GM12878 (cell line): ENCODE results near the gene GPC6. TPM values are rescaled to one million over a fixed set of nuclear protein-coding genes. Genes with fewer than 3 reads are reported as not detected.

Experiments used
- ATAC-seq: fragments of 200-7000 bp; cut with Tn5 transposase; 3 replicates; pipeline ENCODE4 v1.9.1; 2020; ENCODE audit warnings: mild to moderate bottlenecking, moderate library complexity
- BruUV-seq: library from RNA; stranded (reverse); fragments of 400-500 nt; replicated peaks from 2 replicates; lab custom pipeline; 2021; lab: Mats Ljungman, UMichigan
- CTCF ChIA-PET: fragments of 300-600 bp; sonication (Branson Sonifier 250); formaldehyde crosslinking; extraction: SDS; loops from one replicate; lab custom pipeline; 2021; ENCODE audit warnings: inconsistent platforms; lab: Yijun Ruan, JAX
- POLR2A ChIA-PET: fragments of 350-600 bp; formaldehyde crosslinking; extraction: SDS; loops from one replicate; lab custom pipeline; 2021; ENCODE audit warnings: inconsistent platforms; lab: Charles Lee
- RAD21 ChIA-PET: fragments of 300-600 bp; sonication (Branson Sonifier 250); formaldehyde crosslinking; loops from one replicate; lab custom pipeline; 2023; ENCODE audit warnings: antibody characterized with exemption; ENCODE audit not compliant: unreplicated experiment; lab: Charles Lee
- SMC1A ChIA-PET: fragments of 300-600 bp; sonication (Branson Sonifier 250); formaldehyde crosslinking; loops from one replicate; lab custom pipeline; 2023; ENCODE audit not compliant: unreplicated experiment, uncharacterized antibody; lab: Charles Lee
- DNase-seq: peaks from one replicate; pipeline ENCODE4 v3.0.0-alpha.2; 2011; ENCODE audit warnings: low read depth, low spot score
- FAIRE-seq: peaks from 3 replicates; lab custom pipeline; 2011; peaks lifted over from hg19 to GRCh38; lab: Jason Lieb, UNC
- H2AFZ ChIP-seq: 2 replicates; pipeline ENCODE4 v1.6.0; 2011; ENCODE audit warnings: low read depth, low read length, control low read depth; ENCODE audit not compliant: control insufficient read depth
- H3K27ac ChIP-seq: 2 replicates; pipeline ENCODE4 v1.5.1; 2011; ENCODE audit warnings: control low read depth; ENCODE audit not compliant: control insufficient read depth, insufficient read depth
- H3K27me3 ChIP-seq, 2 experiments: replicated peaks in 1 of 2; 2 replicates each; pipeline versions ENCODE4 v1.6.0 to v1.6.1; 2011; ENCODE audit warnings: low read length in 1 of 2; ENCODE audit not compliant: control insufficient read depth in 2 of 2, insufficient read depth in 2 of 2
- H3K36me3 ChIP-seq, 2 experiments: 2 replicates each; pipeline ENCODE4 v1.5.1; 2011; ENCODE audit warnings: low read length in 1 of 2; ENCODE audit not compliant: control insufficient read depth in 2 of 2, insufficient read depth in 2 of 2
- H3K4me1 ChIP-seq: 2 replicates; pipeline ENCODE4 v1.6.1; 2011; ENCODE audit warnings: mild to moderate bottlenecking, low read length, moderate library complexity, mixed read lengths; ENCODE audit not compliant: control insufficient read depth, insufficient read depth
- H3K4me2 ChIP-seq: 2 replicates; pipeline ENCODE4 v1.6.0; 2011; ENCODE audit warnings: control low read depth; ENCODE audit not compliant: control insufficient read depth, insufficient read depth
- H3K4me3 ChIP-seq: fragments of 200-600 bp; sonication (generic); 2 replicates; pipeline ENCODE4 v1.5.1; 2016
- H3K79me2 ChIP-seq: 2 replicates; pipeline ENCODE4 v1.6.0; 2011; ENCODE audit warnings: low read length; ENCODE audit not compliant: control insufficient read depth, insufficient read depth
- H3K9ac ChIP-seq: 2 replicates; pipeline ENCODE4 v1.8.0; 2011; ENCODE audit warnings: low read length, control low read depth, mixed read lengths; ENCODE audit not compliant: control insufficient read depth, insufficient read depth
- H3K9me3 ChIP-seq: replicated peaks from 3 replicates; pipeline ENCODE4 v1.5.1; 2011; ENCODE audit warnings: mild to moderate bottlenecking, low read length; ENCODE audit not compliant: control insufficient read depth, insufficient read depth
- H4K20me1 ChIP-seq: 2 replicates; pipeline ENCODE4 v1.6.0; 2011; ENCODE audit not compliant: control insufficient read depth, insufficient read depth
- KAT2A ChIP-seq: conservative IDR thresholded peaks from 2 replicates; pipeline ENCODE4 v1.6.1; 2011; ENCODE audit warnings: low read depth, low read length; ENCODE audit not compliant: control insufficient read depth
- MEF2B ChIP-seq: fragments of 450-650 bp; IDR thresholded peaks from 2 replicates; pipeline ENCODE4 v1.6.1; 2018; ENCODE audit warnings: mild to moderate bottlenecking, moderate library complexity; ENCODE audit not compliant: partially characterized antibody, poor library complexity, severe bottlenecking
- RAD51 ChIP-seq: fragments of 450-650 bp; IDR thresholded peaks from 2 replicates; pipeline ENCODE4 v1.6.1; 2016; ENCODE audit warnings: moderate library complexity, mild to moderate bottlenecking, inconsistent platforms
- TARDBP ChIP-seq: IDR thresholded peaks from 2 replicates; pipeline ENCODE4 v1.6.1; 2016; ENCODE audit warnings: borderline replicate concordance
- ZNF217 ChIP-seq: fragments of 450-650 bp; IDR thresholded peaks from 2 replicates; pipeline ENCODE4 v1.6.1; 2017; ENCODE audit warnings: antibody characterized with exemption, mild to moderate bottlenecking
- WGBS: methylation state at CpG from one replicate; pipeline ENCODE4 v1.1.6; 2016; ENCODE audit warnings: low lambda C conversion rate; ENCODE audit not compliant: insufficient replicate concordance, insufficient coverage; ENCODE audit errors: missing lambda C conversion rate; 5-methylcytosine and 5-hydroxymethylcytosine counted together
- in situ Hi-C: fragments of 300-500 bp; cut with MboI; formaldehyde crosslinking; loops from 9 replicates; pipeline ENCODE4 v1.14.3; 2018; ENCODE audit warnings: mixed read lengths
- intact Hi-C: fragments of 100-400 bp; cut with micrococcal nuclease; formaldehyde crosslinking; loops from one replicate; pipeline ENCODE4 v1.14.2; 2022; ENCODE audit not compliant: unreplicated experiment
- polyA plus RNA-seq, 11 experiments: library from polyadenylated mRNA; depleted of rRNA in 4 of 11; unstranded in 6 of 11; stranded (reverse) in 5 of 11; fragments of >200 nt; fragmentation: Nextera tagmentation in 4 of 11; fragmentation: Illumina TruSeq in 1 of 11; extraction: Ambion mirVana in 4 of 11; extraction: Trizol in 1 of 11; gene quantifications; 1 replicate in 1 of 11; 2 replicates in 10 of 11; pipeline versions ENCODE4 v1.2.1 to v1.2.3, GENCODE V29; 2011 to 2016; ENCODE audit warnings: inconsistent platforms in 2 of 11, missing spikeins in 2 of 11, low read depth in 1 of 11
- total RNA-seq, 4 experiments: library from RNA; depleted of rRNA in 3 of 4; stranded (reverse); fragments of >200 nt in 3 of 4; fragmentation: Illumina TruSeq in 1 of 4; extraction: Trizol in 1 of 4; gene quantifications; 2 replicates each; pipeline versions ENCODE4 v1.2.1 to v1.2.3, GENCODE V29; 2013 to 2021
- TF ChIP-seq, protein P1 (sequence below): IDR thresholded peaks from 2 replicates; pipeline ENCODE4 v1.6.1; 2011; ENCODE audit warnings: borderline replicate concordance, low read depth, mild to moderate bottlenecking, moderate library complexity, low read length; ENCODE audit not compliant: insufficient read depth, poor library complexity, severe bottlenecking
- TF ChIP-seq, protein P2 (sequence below): IDR thresholded peaks from 2 replicates; pipeline ENCODE4 v1.6.1; 2012; ENCODE audit warnings: mild to moderate bottlenecking, low read depth, low read length
- TF ChIP-seq, protein P3 (sequence below): IDR thresholded peaks from 2 replicates; pipeline ENCODE4 v1.6.1; 2012; ENCODE audit warnings: low read length, inconsistent platforms
- TF ChIP-seq, protein P4 (sequence below): fragments of 450-650 bp; IDR thresholded peaks from 2 replicates; pipeline ENCODE4 v1.6.1; 2018; ENCODE audit warnings: borderline replicate concordance, mild to moderate bottlenecking; ENCODE audit not compliant: partially characterized antibody
- TF ChIP-seq, protein P5 (sequence below): fragments of 450-650 bp; IDR thresholded peaks from 2 replicates; pipeline ENCODE4 v1.6.1; 2016; ENCODE audit warnings: mild to moderate bottlenecking, moderate library complexity, borderline replicate concordance

GPC6 gene
- total and polyA plus RNA-seq, 10 of the 15 experiments (the other 5 are each of a cell fraction or from before 2014, with no cell fraction given), result 0.03 to 0.04 (median 0.03) TPM; not detected in 7

DNA sequence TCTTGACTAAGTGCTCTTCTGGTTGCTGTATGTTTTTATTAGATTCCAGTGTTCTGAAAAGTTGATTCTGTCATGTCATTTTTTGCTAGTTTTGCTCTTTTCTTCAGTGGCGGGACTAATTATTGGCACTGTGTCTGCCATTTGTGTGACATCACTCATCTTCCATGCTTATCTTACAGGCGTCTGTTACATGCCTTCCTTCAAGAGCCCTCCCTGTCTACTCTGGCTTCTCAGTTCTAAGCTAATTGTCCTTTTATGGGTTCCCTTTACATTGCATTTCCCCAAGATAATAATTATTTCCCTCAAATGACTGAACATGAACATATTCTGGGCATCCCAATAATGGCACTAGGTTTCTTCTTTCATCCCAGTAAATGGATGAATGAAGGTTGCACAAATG is 793.8 kb downstream of the GPC6 start:
- Histone ChIP-seq H3K4me2 (no peak overlapping the region), H4K20me1 (no peaks in the 10 kb centered on the region), H3K79me2 (no peaks in the 10 kb centered on the region), H3K4me1 (no peaks in the 10 kb centered on the region), H3K27ac (no peak overlapping the region), H3K4me3 (no peak overlapping the region), H3K36me3 (no peaks in the 10 kb centered on the region), H3K9ac (no peak overlapping the region), H2AFZ (no peak overlapping the region), H3K9me3 (no peaks in the 10 kb centered on the region), H3K27me3 (no peaks in the 10 kb centered on the region)
- no peak for DNase-seq
- CTCF ChIA-PET, result interaction anchor here (0.8 kb wide), 1 partner anchor 258 kb away, joined by 3 read pairs; no protein-coding TSS in a partner anchor
- RAD21 ChIA-PET, result no interaction called here
- SMC1A ChIA-PET, result interaction anchor here (0.7 to 1.0 kb wide), 2 partner anchors 214 to 362 kb away, joined by 3 read pairs; no protein-coding TSS in a partner anchor
- no peak for FAIRE-seq
- in situ Hi-C loops, result no loop called here
- POLR2A ChIA-PET, result no interaction called here
- intact Hi-C loops, result no loop called here
- no TSS peak for BruUV-seq
- 20% methylated on average over 2 of the region's 2 CpGs for WGBS
- ATAC-seq, result no peak
- TF ChIP-seq RAD51, result no peak
- TF ChIP-seq, protein P1, sequence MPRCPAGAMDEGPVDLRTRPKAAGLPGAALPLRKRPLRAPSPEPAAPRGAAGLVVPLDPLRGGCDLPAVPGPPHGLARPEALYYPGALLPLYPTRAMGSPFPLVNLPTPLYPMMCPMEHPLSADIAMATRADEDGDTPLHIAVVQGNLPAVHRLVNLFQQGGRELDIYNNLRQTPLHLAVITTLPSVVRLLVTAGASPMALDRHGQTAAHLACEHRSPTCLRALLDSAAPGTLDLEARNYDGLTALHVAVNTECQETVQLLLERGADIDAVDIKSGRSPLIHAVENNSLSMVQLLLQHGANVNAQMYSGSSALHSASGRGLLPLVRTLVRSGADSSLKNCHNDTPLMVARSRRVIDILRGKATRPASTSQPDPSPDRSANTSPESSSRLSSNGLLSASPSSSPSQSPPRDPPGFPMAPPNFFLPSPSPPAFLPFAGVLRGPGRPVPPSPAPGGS, result no peak
- TF ChIP-seq, protein P2, sequence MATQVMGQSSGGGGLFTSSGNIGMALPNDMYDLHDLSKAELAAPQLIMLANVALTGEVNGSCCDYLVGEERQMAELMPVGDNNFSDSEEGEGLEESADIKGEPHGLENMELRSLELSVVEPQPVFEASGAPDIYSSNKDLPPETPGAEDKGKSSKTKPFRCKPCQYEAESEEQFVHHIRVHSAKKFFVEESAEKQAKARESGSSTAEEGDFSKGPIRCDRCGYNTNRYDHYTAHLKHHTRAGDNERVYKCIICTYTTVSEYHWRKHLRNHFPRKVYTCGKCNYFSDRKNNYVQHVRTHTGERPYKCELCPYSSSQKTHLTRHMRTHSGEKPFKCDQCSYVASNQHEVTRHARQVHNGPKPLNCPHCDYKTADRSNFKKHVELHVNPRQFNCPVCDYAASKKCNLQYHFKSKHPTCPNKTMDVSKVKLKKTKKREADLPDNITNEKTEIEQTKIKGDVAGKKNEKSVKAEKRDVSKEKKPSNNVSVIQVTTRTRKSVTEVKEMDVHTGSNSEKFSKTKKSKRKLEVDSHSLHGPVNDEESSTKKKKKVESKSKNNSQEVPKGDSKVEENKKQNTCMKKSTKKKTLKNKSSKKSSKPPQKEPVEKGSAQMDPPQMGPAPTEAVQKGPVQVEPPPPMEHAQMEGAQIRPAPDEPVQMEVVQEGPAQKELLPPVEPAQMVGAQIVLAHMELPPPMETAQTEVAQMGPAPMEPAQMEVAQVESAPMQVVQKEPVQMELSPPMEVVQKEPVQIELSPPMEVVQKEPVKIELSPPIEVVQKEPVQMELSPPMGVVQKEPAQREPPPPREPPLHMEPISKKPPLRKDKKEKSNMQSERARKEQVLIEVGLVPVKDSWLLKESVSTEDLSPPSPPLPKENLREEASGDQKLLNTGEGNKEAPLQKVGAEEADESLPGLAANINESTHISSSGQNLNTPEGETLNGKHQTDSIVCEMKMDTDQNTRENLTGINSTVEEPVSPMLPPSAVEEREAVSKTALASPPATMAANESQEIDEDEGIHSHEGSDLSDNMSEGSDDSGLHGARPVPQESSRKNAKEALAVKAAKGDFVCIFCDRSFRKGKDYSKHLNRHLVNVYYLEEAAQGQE, result no peak
- no peak for TF ChIP-seq TARDBP
- TF ChIP-seq, protein P3, sequence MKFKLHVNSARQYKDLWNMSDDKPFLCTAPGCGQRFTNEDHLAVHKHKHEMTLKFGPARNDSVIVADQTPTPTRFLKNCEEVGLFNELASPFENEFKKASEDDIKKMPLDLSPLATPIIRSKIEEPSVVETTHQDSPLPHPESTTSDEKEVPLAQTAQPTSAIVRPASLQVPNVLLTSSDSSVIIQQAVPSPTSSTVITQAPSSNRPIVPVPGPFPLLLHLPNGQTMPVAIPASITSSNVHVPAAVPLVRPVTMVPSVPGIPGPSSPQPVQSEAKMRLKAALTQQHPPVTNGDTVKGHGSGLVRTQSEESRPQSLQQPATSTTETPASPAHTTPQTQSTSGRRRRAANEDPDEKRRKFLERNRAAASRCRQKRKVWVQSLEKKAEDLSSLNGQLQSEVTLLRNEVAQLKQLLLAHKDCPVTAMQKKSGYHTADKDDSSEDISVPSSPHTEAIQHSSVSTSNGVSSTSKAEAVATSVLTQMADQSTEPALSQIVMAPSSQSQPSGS, result no peak
- TF ChIP-seq ZNF217, result no peak
- no peak for TF ChIP-seq KAT2A
- TF ChIP-seq MEF2B, result no peak
- TF ChIP-seq, protein P4, sequence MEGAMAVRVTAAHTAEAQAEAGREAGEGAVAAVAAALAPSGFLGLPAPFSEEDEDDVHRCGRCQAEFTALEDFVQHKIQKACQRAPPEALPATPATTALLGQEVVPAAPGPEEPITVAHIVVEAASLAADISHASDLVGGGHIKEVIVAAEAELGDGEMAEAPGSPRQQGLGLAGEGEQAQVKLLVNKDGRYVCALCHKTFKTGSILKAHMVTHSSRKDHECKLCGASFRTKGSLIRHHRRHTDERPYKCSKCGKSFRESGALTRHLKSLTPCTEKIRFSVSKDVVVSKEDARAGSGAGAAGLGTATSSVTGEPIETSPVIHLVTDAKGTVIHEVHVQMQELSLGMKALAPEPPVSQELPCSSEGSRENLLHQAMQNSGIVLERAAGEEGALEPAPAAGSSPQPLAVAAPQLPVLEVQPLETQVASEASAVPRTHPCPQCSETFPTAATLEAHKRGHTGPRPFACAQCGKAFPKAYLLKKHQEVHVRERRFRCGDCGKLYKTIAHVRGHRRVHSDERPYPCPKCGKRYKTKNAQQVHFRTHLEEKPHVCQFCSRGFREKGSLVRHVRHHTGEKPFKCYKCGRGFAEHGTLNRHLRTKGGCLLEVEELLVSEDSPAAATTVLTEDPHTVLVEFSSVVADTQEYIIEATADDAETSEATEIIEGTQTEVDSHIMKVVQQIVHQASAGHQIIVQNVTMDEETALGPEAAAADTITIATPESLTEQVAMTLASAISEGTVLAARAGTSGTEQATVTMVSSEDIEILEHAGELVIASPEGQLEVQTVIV, result no peak
- TF ChIP-seq, protein P5, sequence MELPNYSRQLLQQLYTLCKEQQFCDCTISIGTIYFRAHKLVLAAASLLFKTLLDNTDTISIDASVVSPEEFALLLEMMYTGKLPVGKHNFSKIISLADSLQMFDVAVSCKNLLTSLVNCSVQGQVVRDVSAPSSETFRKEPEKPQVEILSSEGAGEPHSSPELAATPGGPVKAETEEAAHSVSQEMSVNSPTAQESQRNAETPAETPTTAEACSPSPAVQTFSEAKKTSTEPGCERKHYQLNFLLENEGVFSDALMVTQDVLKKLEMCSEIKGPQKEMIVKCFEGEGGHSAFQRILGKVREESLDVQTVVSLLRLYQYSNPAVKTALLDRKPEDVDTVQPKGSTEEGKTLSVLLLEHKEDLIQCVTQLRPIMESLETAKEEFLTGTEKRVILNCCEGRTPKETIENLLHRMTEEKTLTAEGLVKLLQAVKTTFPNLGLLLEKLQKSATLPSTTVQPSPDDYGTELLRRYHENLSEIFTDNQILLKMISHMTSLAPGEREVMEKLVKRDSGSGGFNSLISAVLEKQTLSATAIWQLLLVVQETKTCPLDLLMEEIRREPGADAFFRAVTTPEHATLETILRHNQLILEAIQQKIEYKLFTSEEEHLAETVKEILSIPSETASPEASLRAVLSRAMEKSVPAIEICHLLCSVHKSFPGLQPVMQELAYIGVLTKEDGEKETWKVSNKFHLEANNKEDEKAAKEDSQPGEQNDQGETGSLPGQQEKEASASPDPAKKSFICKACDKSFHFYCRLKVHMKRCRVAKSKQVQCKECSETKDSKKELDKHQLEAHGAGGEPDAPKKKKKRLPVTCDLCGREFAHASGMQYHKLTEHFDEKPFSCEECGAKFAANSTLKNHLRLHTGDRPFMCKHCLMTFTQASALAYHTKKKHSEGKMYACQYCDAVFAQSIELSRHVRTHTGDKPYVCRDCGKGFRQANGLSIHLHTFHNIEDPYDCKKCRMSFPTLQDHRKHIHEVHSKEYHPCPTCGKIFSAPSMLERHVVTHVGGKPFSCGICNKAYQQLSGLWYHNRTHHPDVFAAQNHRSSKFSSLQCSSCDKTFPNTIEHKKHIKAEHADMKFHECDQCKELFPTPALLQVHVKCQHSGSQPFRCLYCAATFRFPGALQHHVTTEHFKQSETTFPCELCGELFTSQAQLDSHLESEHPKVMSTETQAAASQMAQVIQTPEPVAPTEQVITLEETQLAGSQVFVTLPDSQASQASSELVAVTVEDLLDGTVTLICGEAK, result no peak
